ENCODE results near the gene PLCD3.

PLCD3 gene

GRCh38 chr17:45145035-45145389 is 12.7 kb upstream of the PLCD3 start:
- H3K36me3 ChIP-seq (replicated peaks; ENCODE audit: insufficient read depth, low read length), result no peaks in the 10 kb centered on the region
- H3K9me3 ChIP-seq (replicated peaks; ENCODE audit: insufficient read depth, low read length), result no peaks in the 10 kb centered on the region
- H3K79me2 ChIP-seq (ENCODE audit: low read length), result peaks cover 14% of the 10 kb centered on the region
- H2AFZ ChIP-seq (ENCODE audit: low read length), result no peak overlapping the region
- no peak overlapping the region for H3K27ac ChIP-seq (ENCODE audit: low read length)
- H3K4me3 ChIP-seq (ENCODE audit: low read length), result no peak overlapping the region
- TF ChIP-seq EZH2phosphoT487 (IDR thresholded peaks at IDR 0.05; ENCODE audit: low read length) (no peak), EZH2 (optimal IDR thresholded peaks at IDR 0.05; ENCODE audit: low read depth, low read length) (no peak), CTCF (IDR thresholded peaks at IDR 0.05; ENCODE audit: low read length) (no peak)
- H4K20me1 ChIP-seq (ENCODE audit: insufficient read depth, low read length), result no peaks in the 10 kb centered on the region
- peaks cover 19% of the 10 kb centered on the region for H3F3A ChIP-seq (ENCODE audit: insufficient read depth, low read length)
- no peak for DNase-seq
- H3K9ac ChIP-seq (ENCODE audit: low read length), result no peak overlapping the region
- no peak overlapping the region for H3K4me2 ChIP-seq (ENCODE audit: low read depth, low read length)
- H3K27me3 ChIP-seq (replicated peaks; ENCODE audit: insufficient read depth, low read length), result no peaks in the 10 kb centered on the region
- no peaks in the 10 kb centered on the region for H3K9me2 ChIP-seq (replicated peaks; ENCODE audit: insufficient read depth, low read length)
- H3K4me1 ChIP-seq (ENCODE audit: low read length), result no peaks in the 10 kb centered on the region

- no peaks in the 10 kb centered on the region for H3K9me3 ChIP-seq (replicated peaks; ENCODE audit: insufficient read depth, low read length)
- TF ChIP-seq CTCF (IDR thresholded peaks at IDR 0.05; ENCODE audit: low read length) (no peak), EZH2 (optimal IDR thresholded peaks at IDR 0.05; ENCODE audit: low read depth, low read length) (no peak), EZH2phosphoT487 (IDR thresholded peaks at IDR 0.05; ENCODE audit: low read length) (no peak)
- DNase-seq, result no peak
- no peak overlapping the region for H3K4me2 ChIP-seq (ENCODE audit: low read depth, low read length)
- no peaks in the 10 kb centered on the region for H3K27me3 ChIP-seq (replicated peaks; ENCODE audit: insufficient read depth, low read length)
- no peaks in the 10 kb centered on the region for H4K20me1 ChIP-seq (ENCODE audit: insufficient read depth, low read length)
- H3K9ac ChIP-seq (ENCODE audit: low read length), result no peak overlapping the region
- no peaks in the 10 kb centered on the region for H3K9me2 ChIP-seq (replicated peaks; ENCODE audit: insufficient read depth, low read length)
- H3K79me2 ChIP-seq (ENCODE audit: low read length), result peaks cover 8% of the 10 kb centered on the region
- H3K4me1 ChIP-seq (ENCODE audit: low read length), result no peaks in the 10 kb centered on the region
- H3K27ac ChIP-seq (ENCODE audit: low read length), result no peak overlapping the region
- H2AFZ ChIP-seq (ENCODE audit: low read length), result no peak overlapping the region
- H3K36me3 ChIP-seq (replicated peaks; ENCODE audit: insufficient read depth, low read length), result no peaks in the 10 kb centered on the region
- peaks cover 13% of the 10 kb centered on the region; the same call in 1 of the 2 replicates for H3F3A ChIP-seq (ENCODE audit: insufficient read depth, low read length)
- H3K4me3 ChIP-seq (ENCODE audit: low read length), result no peak overlapping the region
Measured at GRCh38 chr17:45144199-45145034, 12.1 kb upstream of the PLCD3 start.

- no peaks in the 10 kb centered on the region for H3K27me3 ChIP-seq (replicated peaks; ENCODE audit: insufficient read depth, low read length)
- no peaks in the 10 kb centered on the region for H3K4me1 ChIP-seq (ENCODE audit: low read length)
- no peaks in the 10 kb centered on the region for H4K20me1 ChIP-seq (ENCODE audit: insufficient read depth, low read length)
- no peak for TF ChIP-seq CTCF (IDR thresholded peaks at IDR 0.05; ENCODE audit: low read length)
- no peak for TF ChIP-seq EZH2phosphoT487 (IDR thresholded peaks at IDR 0.05; ENCODE audit: low read length)
- DNase-seq, result no peak
- no peak overlapping the region for H3K4me2 ChIP-seq (ENCODE audit: low read depth, low read length)
- no peak overlapping the region for H3K9ac ChIP-seq (ENCODE audit: low read length)
- H3K27ac ChIP-seq (ENCODE audit: low read length), result no peak overlapping the region
- no peak overlapping the region for H2AFZ ChIP-seq (ENCODE audit: low read length)
- H3K79me2 ChIP-seq (ENCODE audit: low read length), result peaks cover 2% of the 10 kb centered on the region; the same call in 1 of the 2 replicates
- no peaks in the 10 kb centered on the region for H3K9me3 ChIP-seq (replicated peaks; ENCODE audit: insufficient read depth, low read length)
- no peaks in the 10 kb centered on the region for H3K36me3 ChIP-seq (replicated peaks; ENCODE audit: insufficient read depth, low read length)
- H3F3A ChIP-seq (ENCODE audit: insufficient read depth, low read length), result peaks cover 7% of the 10 kb centered on the region; the same call in 1 of the 2 replicates
- H3K4me3 ChIP-seq (ENCODE audit: low read length), result no peak overlapping the region
- H3K9me2 ChIP-seq (replicated peaks; ENCODE audit: insufficient read depth, low read length), result no peaks in the 10 kb centered on the region
Measured at GRCh38 chr17:45143767-45144198, 11.5 kb upstream of the PLCD3 start.
